Measurements from ENCODE around the gene ITGB2.
"Not testable (repeated sequence)": the region's sequence is repeated elsewhere in the genome, so short reads cannot be mapped to it uniquely, and the experiment has no call there.

ITGB2 gene

GRCh38 chr21:44940116-44940631, 19.5 kb upstream of the ITGB2 start:
- DNase-seq = no peak

GRCh38 chr21:44939532-44940115, 18.9 kb upstream of the ITGB2 start, which contains the start of gene SLX9:
TSS of gene SLX9 (plus strand) at chr21:44940029. CDS start at chr21:44940058, 29 bp downstream.
- DNase-seq = no peak

- no peak for DNase-seq
Observed at GRCh38 chr21:44938772-44939531, 18.3 kb upstream of the ITGB2 start.

- no peak for DNase-seq
Observed at GRCh38 chr21:44935533-44935927, 14.8 kb upstream of the ITGB2 start.

- DNase-seq = no peak
Observed at GRCh38 chr21:44934797-44935532, 14.3 kb upstream of the ITGB2 start.

- no peak for DNase-seq
Observed at GRCh38 chr21:44934276-44934675, 13.6 kb upstream of the ITGB2 start.

GRCh38 chr21:44933918-44934260, 13.2 kb upstream of the ITGB2 start:
- no peak for DNase-seq

GRCh38 chr21:44933199-44933917, 12.7 kb upstream of the ITGB2 start:
- DNase-seq = no peak

- no peak for DNase-seq
Observed at GRCh38 chr21:44932408-44933181, 11.9 kb upstream of the ITGB2 start.

- no peak for DNase-seq
Observed at GRCh38 chr21:44931501-44932407, 11.1 kb upstream of the ITGB2 start.

GRCh38 chr21:44931137-44931500, 10.4 kb upstream of the ITGB2 start:
- no peak for DNase-seq

- no peak for DNase-seq
Observed at GRCh38 chr21:44930543-44930981, 9.9 kb upstream of the ITGB2 start.

- DNase-seq = no peak
Observed at GRCh38 chr21:44929799-44930542, 9.3 kb upstream of the ITGB2 start.

GRCh38 chr21:44929242-44929798, 8.6 kb upstream of the ITGB2 start:
- DNase-seq = no peak

GRCh38 chr21:44928500-44929241, 8.0 kb upstream of the ITGB2 start:
- not testable (repeated sequence) for DNase-seq

- no peak for DNase-seq
Observed at GRCh38 chr21:44927587-44928461, 7.1 kb upstream of the ITGB2 start.

- DNase-seq = no peak
Observed at GRCh38 chr21:44927259-44927586, 6.5 kb upstream of the ITGB2 start.

GRCh38 chr21:44926331-44927101, 5.8 kb upstream of the ITGB2 start:
- no peak for DNase-seq

Measured in NCI-H2029 treated with DMSO at 0.1 percent for 48 hours (cell line).